Progenitor cell of endocrine pancreas (in vitro differentiated cells): ENCODE data around the gene FBXL13. TPM values are rescaled to one million over a fixed set of nuclear protein-coding genes. Genes with fewer than 3 reads are reported as not detected.
"Not testable (repeated sequence)": the region's sequence is repeated elsewhere in the genome, so short reads cannot be mapped to it uniquely, and the experiment has no call there.

Experiments used
- DNase-seq: peaks from one replicate; pipeline ENCODE4 v3.0.0; 2021; ENCODE audit warnings: low spot score; ENCODE audit not compliant: unreplicated experiment
- H3K27ac Mint-ChIP-seq: 2 replicates; pipeline ENCODE4 v1.8.0; 2021; ENCODE audit warnings: mild to moderate bottlenecking, moderate library complexity, mixed read lengths
- H3K27me3 Mint-ChIP-seq: 2 replicates; pipeline ENCODE4 v1.8.0; 2021; ENCODE audit warnings: mixed read lengths
- H3K36me3 Mint-ChIP-seq: 2 replicates; pipeline ENCODE4 v1.8.0; 2022; ENCODE audit warnings: mixed read lengths; ENCODE audit not compliant: insufficient read depth
- H3K4me1 Mint-ChIP-seq: 2 replicates; pipeline ENCODE4 v1.8.0; 2021; ENCODE audit warnings: low read depth, mixed read lengths
- H3K4me3 Mint-ChIP-seq: 2 replicates; pipeline ENCODE4 v1.8.0; 2021; ENCODE audit warnings: low read depth, mild to moderate bottlenecking, moderate library complexity, mixed read lengths
- H3K9me3 Mint-ChIP-seq: 2 replicates; pipeline ENCODE4 v1.8.0; 2021; ENCODE audit warnings: low read depth, mixed read lengths
- total RNA-seq: library from RNA; stranded (reverse); gene quantifications from 2 replicates; pipeline ENCODE4 v1.2.1, GENCODE V29; 2021
- TF ChIP-seq, protein P1 (sequence below): fragments of 200-600 bp; sonication (generic); IDR thresholded peaks from one replicate; pipeline ENCODE4 v1.5.0; 2021; ENCODE audit warnings: antibody characterized with exemption, mild to moderate bottlenecking; ENCODE audit not compliant: unreplicated experiment

Gene FBXL13
- total RNA-seq, 1 donor from 2014 or later: 9.1 TPM

GRCh38 chr7:103058122-103058521, 16.5 kb downstream of the FBXL13 start:
- H3K27ac Mint-ChIP-seq: peak overlapping the region; percentile 2
- no peak overlapping the region for H3K4me3 Mint-ChIP-seq
- peaks cover 20% of the 10 kb centered on the region for H3K4me1 Mint-ChIP-seq
- no peak for DNase-seq
- TF ChIP-seq, protein P1, sequence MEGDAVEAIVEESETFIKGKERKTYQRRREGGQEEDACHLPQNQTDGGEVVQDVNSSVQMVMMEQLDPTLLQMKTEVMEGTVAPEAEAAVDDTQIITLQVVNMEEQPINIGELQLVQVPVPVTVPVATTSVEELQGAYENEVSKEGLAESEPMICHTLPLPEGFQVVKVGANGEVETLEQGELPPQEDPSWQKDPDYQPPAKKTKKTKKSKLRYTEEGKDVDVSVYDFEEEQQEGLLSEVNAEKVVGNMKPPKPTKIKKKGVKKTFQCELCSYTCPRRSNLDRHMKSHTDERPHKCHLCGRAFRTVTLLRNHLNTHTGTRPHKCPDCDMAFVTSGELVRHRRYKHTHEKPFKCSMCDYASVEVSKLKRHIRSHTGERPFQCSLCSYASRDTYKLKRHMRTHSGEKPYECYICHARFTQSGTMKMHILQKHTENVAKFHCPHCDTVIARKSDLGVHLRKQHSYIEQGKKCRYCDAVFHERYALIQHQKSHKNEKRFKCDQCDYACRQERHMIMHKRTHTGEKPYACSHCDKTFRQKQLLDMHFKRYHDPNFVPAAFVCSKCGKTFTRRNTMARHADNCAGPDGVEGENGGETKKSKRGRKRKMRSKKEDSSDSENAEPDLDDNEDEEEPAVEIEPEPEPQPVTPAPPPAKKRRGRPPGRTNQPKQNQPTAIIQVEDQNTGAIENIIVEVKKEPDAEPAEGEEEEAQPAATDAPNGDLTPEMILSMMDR: no peak
- peaks cover 3% of the 10 kb centered on the region for H3K27me3 Mint-ChIP-seq
- H3K36me3 Mint-ChIP-seq: peaks cover 13% of the 10 kb centered on the region
- H3K9me3 Mint-ChIP-seq: peaks cover 7% of the 10 kb centered on the region

DNA sequence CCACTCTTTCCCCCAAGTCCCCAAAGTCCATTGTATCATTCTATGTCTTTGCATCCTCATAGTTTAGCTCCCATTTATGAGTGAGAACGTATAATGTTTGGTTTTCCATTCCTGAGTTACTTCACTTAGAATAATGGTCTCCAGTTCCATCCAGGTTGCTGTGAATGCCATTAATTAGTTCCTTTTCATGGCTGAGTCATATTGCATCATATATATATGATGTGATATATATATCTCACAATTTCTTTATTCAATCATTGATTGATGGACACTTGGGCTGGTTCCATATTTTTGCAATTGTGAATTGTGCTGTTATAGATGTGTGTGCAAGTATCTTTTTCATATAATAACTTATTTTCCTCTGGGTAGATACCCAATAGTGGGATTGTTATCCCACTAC, 18.6 kb downstream of the FBXL13 start:
- DNase-seq, H3K4me3 Mint-ChIP-seq, H3K27ac Mint-ChIP-seq, H3K27me3 Mint-ChIP-seq, H3K9me3 Mint-ChIP-seq: not testable (repeated sequence)
- H3K36me3 Mint-ChIP-seq: peaks cover 18% of the 10 kb centered on the region
- H3K4me1 Mint-ChIP-seq: peaks cover 16% of the 10 kb centered on the region

GRCh38 chr7:103051519-103051918, 23.1 kb downstream of the FBXL13 start:
- Mint-ChIP-seq H3K36me3 (peaks cover 48% of the 10 kb centered on the region), H3K4me3 (no peak overlapping the region), H3K4me1 (no peaks in the 10 kb centered on the region), H3K27me3 (peaks cover 3% of the 10 kb centered on the region), H3K9me3 (peaks cover 41% of the 10 kb centered on the region), H3K27ac (no peak overlapping the region)
- TF ChIP-seq, protein P1: no peak
- no peak for DNase-seq

- H3K27ac Mint-ChIP-seq: no peak overlapping the region
- TF ChIP-seq, protein P1: no peak
- H3K4me3 Mint-ChIP-seq: no peak overlapping the region
- no peaks in the 10 kb centered on the region for H3K4me1 Mint-ChIP-seq
- H3K36me3 Mint-ChIP-seq: peaks cover 59% of the 10 kb centered on the region
- no peaks in the 10 kb centered on the region for H3K27me3 Mint-ChIP-seq
- peaks cover 46% of the 10 kb centered on the region for H3K9me3 Mint-ChIP-seq
- no peak for DNase-seq
These were observed 25.8 kb downstream of the FBXL13 start for GRCh38 chr7:103048833-103049232.

DNA sequence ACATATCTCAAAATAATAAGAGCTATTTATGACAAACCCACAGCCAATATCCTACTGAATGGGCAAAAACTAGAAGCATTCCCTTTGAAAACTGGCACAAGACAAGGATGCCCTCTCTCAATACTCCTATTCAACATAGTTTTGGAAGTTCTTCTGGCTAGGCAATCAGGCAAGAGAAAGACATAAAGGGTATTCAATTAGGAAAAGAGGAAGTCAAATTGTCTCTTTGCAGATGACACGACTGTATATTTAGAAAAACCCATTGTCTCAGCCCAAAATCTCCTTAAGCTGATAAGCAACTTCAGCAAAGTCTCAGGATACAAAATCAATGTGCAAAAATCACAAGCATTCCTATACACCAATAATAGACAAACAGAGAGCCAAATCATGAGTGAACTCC, 32.8 kb downstream of the FBXL13 start:
- H3K9me3 Mint-ChIP-seq: peaks cover 34% of the 10 kb centered on the region
- not testable (repeated sequence) for H3K4me1 Mint-ChIP-seq, H3K27me3 Mint-ChIP-seq, H3K4me3 Mint-ChIP-seq, DNase-seq, H3K27ac Mint-ChIP-seq
- peaks cover 45% of the 10 kb centered on the region for H3K36me3 Mint-ChIP-seq

DNA sequence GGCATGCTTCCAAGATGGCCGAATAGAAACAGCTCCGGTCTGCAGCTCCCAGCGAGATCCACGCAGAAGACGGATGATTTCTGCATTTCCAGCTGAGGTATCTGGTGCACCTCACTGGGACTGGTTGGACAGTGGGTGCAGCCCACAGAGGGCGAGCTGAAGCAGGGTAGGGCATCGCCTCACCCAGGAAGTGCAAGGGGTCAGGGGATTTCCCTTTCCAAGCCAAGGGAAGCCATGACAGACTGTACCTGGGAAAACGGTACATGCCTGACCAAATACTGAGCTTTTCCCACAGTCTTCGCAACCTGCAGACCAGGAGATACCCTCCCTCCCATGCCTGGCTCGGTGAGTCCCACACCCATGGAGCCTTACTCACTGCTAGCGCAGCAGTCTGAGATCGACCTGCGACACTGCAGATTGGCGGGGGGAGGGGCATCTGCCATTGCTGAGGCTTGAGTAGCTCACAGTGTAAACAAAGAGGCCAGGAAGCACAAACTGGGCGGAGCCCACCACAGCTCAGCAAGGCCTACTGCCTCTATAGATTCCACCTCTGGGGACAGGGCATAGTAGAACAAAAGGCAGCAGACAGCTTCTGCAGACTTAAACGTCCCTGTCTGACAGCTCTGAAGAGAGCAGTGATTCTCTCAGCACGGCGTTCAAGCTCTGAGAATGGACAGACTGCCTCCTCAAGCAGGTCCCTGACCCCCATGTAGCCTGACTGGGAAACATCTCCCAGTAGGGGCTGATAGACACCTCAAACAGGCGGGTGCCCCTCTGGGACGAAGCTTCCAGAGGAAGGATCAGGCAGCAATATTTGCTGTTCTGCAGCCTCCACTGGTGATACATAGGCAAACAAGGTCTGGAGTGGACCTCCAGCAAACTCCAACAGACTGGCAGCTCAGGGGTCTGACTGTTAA, 36.5 kb downstream of the FBXL13 start:
- not testable (repeated sequence) for H3K4me3 Mint-ChIP-seq, H3K27ac Mint-ChIP-seq

DNA sequence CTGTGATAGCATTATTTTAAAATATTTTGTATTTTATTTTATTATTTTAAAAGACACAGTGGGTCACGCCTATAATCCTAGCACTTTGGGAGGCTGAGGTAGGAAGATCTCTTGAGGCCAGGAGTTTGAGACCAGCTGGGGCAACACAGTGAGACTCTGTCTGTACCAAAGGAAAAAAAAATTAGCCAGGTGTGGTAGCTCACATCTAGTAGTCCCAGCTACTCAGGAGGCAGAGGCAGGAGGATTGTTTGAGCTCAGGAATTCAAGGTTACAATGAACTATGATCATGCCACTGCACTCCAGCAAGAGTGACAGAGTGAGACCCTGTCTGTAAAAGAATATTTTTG, 37.1 kb downstream of the FBXL13 start:
- Mint-ChIP-seq H3K4me1 (no peaks in the 10 kb centered on the region), H3K9me3 (peaks cover 27% of the 10 kb centered on the region), H3K27me3 (no peaks in the 10 kb centered on the region), H3K36me3 (peaks cover 24% of the 10 kb centered on the region), H3K27ac (no peak overlapping the region), H3K4me3 (no peak overlapping the region)
- no peak for DNase-seq
- TF ChIP-seq, protein P1: no peak

More for the DNA sequence above, 36.5 kb downstream of the FBXL13 start:
- peaks cover 33% of the 10 kb centered on the region for H3K9me3 Mint-ChIP-seq
- H3K27me3 Mint-ChIP-seq, H3K4me1 Mint-ChIP-seq, DNase-seq: not testable (repeated sequence)
- H3K36me3 Mint-ChIP-seq: peaks cover 30% of the 10 kb centered on the region

- DNase-seq, H3K27ac Mint-ChIP-seq, H3K27me3 Mint-ChIP-seq, H3K4me3 Mint-ChIP-seq, H3K4me1 Mint-ChIP-seq: not testable (repeated sequence)
- peaks cover 11% of the 10 kb centered on the region for H3K36me3 Mint-ChIP-seq
- peaks cover 15% of the 10 kb centered on the region for H3K9me3 Mint-ChIP-seq
These were observed 40.3 kb downstream of the FBXL13 start for GRCh38 chr7:103034318-103034717.
